Measurements from ENCODE around the gene SKP2. TPM values are rescaled to one million over a fixed set of nuclear protein-coding genes. Genes with fewer than 3 reads are reported as not detected.

SKP2 gene
- total RNA-seq, 1 donor from 2014 or later = 93.8 TPM

- peaks cover 4% of the 10 kb centered on the region for H3K36me3 Mint-ChIP-seq
- TF ChIP-seq CTCF (IDR thresholded peaks at IDR 0.05; ENCODE audit: unreplicated experiment) = no peak
- H3K9me3 Mint-ChIP-seq = no peaks in the 10 kb centered on the region
- peaks cover 67% of the 10 kb centered on the region for H3K4me1 Mint-ChIP-seq
- peak overlapping the region; percentile 96 for H3K27ac Mint-ChIP-seq
- H3K27me3 Mint-ChIP-seq (ENCODE audit: low read depth) = no peaks in the 10 kb centered on the region
- DNase-seq (ENCODE audit: low spot score in 2 of 2, unreplicated experiment in 2 of 2) = no peak
- H3K4me3 Mint-ChIP-seq = peak overlapping the region; percentile 96
Measured at GRCh38 chr5:36153298-36153677, 1.4 kb downstream of the SKP2 start.

GRCh38 chr5:36153726-36154125, 1.8 kb downstream of the SKP2 start:
- H3K27me3 Mint-ChIP-seq (ENCODE audit: low read depth) = no peaks in the 10 kb centered on the region
- H3K27ac Mint-ChIP-seq = peak overlapping the region; percentile 96
- H3K4me1 Mint-ChIP-seq = peaks cover 72% of the 10 kb centered on the region

GRCh38 chr5:36155291-36155690, 3.4 kb downstream of the SKP2 start:
- DNase-seq (ENCODE audit: low spot score in 2 of 2, unreplicated experiment in 2 of 2) = no peak
- H3K27ac Mint-ChIP-seq = peak overlapping the region; percentile 96
- peaks cover 8% of the 10 kb centered on the region for H3K36me3 Mint-ChIP-seq
- TF ChIP-seq CTCF (IDR thresholded peaks at IDR 0.05; ENCODE audit: unreplicated experiment) = no peak
- no peaks in the 10 kb centered on the region for H3K27me3 Mint-ChIP-seq (ENCODE audit: low read depth)
- peaks cover 74% of the 10 kb centered on the region for H3K4me1 Mint-ChIP-seq
- H3K4me3 Mint-ChIP-seq = no peak overlapping the region
- no peaks in the 10 kb centered on the region for H3K9me3 Mint-ChIP-seq

More at GRCh38 chr5:36153726-36154125, 1.8 kb downstream of the SKP2 start:
- H3K4me3 Mint-ChIP-seq = peak overlapping the region; percentile 96
- peaks cover 4% of the 10 kb centered on the region for H3K36me3 Mint-ChIP-seq
- TF ChIP-seq CTCF (IDR thresholded peaks at IDR 0.05; ENCODE audit: unreplicated experiment) = no peak
- no peaks in the 10 kb centered on the region for H3K9me3 Mint-ChIP-seq
- no peak for DNase-seq (ENCODE audit: low spot score in 2 of 2, unreplicated experiment in 2 of 2)

GRCh38 chr5:36156121-36156601, 4.2 kb downstream of the SKP2 start:
- H3K9me3 Mint-ChIP-seq = no peaks in the 10 kb centered on the region
- H3K4me1 Mint-ChIP-seq = peaks cover 66% of the 10 kb centered on the region
- TF ChIP-seq CTCF (IDR thresholded peaks at IDR 0.05; ENCODE audit: unreplicated experiment) = no peak
- peak overlapping the region; percentile 96 for H3K27ac Mint-ChIP-seq
- DNase-seq (ENCODE audit: low spot score in 2 of 2, unreplicated experiment in 2 of 2) = no peak
- H3K4me3 Mint-ChIP-seq = no peak overlapping the region
- H3K27me3 Mint-ChIP-seq (ENCODE audit: low read depth) = no peaks in the 10 kb centered on the region
- peaks cover 9% of the 10 kb centered on the region for H3K36me3 Mint-ChIP-seq

- Mint-ChIP-seq H3K9me3 (no peaks in the 10 kb centered on the region), H3K27me3 (ENCODE audit: low read depth) (no peaks in the 10 kb centered on the region), H3K4me3 (peak overlapping the region; percentile 20), H3K36me3 (peaks cover 13% of the 10 kb centered on the region), H3K4me1 (peaks cover 66% of the 10 kb centered on the region), H3K27ac (peak overlapping the region; percentile 96)
- TF ChIP-seq CTCF (IDR thresholded peaks at IDR 0.05; ENCODE audit: unreplicated experiment) = no peak
- DNase-seq (ENCODE audit: low spot score in 2 of 2, unreplicated experiment in 2 of 2) = no peak
Measured at GRCh38 chr5:36156619-36157018, 4.7 kb downstream of the SKP2 start.

- Mint-ChIP-seq H3K36me3 (peaks cover 27% of the 10 kb centered on the region), H3K4me3 (no peak overlapping the region), H3K27me3 (ENCODE audit: low read depth) (no peaks in the 10 kb centered on the region), H3K9me3 (no peaks in the 10 kb centered on the region), H3K27ac (peak overlapping the region; percentile 96), H3K4me1 (peaks cover 56% of the 10 kb centered on the region)
- no peak for DNase-seq (ENCODE audit: low spot score in 2 of 2, unreplicated experiment in 2 of 2)
- TF ChIP-seq CTCF (IDR thresholded peaks at IDR 0.05; ENCODE audit: unreplicated experiment) = no peak
Measured at GRCh38 chr5:36158144-36158543, 6.2 kb downstream of the SKP2 start.

All from mesothelial cell of epicardium (in vitro differentiated cells).